Endothelial cell of umbilical vein (primary cell): ENCODE results near the gene GMPR2. TPM values are rescaled to one million over a fixed set of nuclear protein-coding genes. Genes with fewer than 3 reads are reported as not detected.

Experiments
- BruUV-seq: library from RNA; stranded (reverse); fragments of 400-500 nt; replicated peaks from 2 replicates; lab custom pipeline; 2021; lab: Mats Ljungman, UMichigan
- CTCF ChIA-PET: fragments of 300-600, 350-600 bp; sonication (Branson Sonifier 250); formaldehyde crosslinking; loops from one replicate; lab custom pipeline; 2021; ENCODE audit warnings: antibody characterized with exemption, inconsistent platforms; lab: Charles Lee
- POLR2A ChIA-PET: fragments of 300-600, 350-600 bp; sonication (Branson Sonifier 250); formaldehyde crosslinking; loops from one replicate; lab custom pipeline; 2021; ENCODE audit warnings: antibody characterized with exemption, inconsistent platforms; lab: Charles Lee
- DNase-seq: peaks from one replicate; pipeline ENCODE4 v3.0.0-alpha.2; 2011; ENCODE audit warnings: low read depth, low spot score
- FAIRE-seq: peaks from 2 replicates; lab custom pipeline; 2011; peaks lifted over from hg19 to GRCh38; lab: Jason Lieb, UNC
- H2AFZ ChIP-seq: 2 replicates; pipeline ENCODE4 v1.6.0; 2012; ENCODE audit warnings: low read depth, low read length, control low read depth, inconsistent platforms
- H3K27ac ChIP-seq: 2 replicates; pipeline ENCODE4 v1.5.1; 2011; ENCODE audit warnings: low read depth, mild to moderate bottlenecking, control low read depth, low read length, moderate library complexity; ENCODE audit not compliant: insufficient read depth
- H3K27me3 ChIP-seq, 2 experiments: 2 replicates each; pipeline versions ENCODE4 v1.6.0 to v1.6.1; 2011; ENCODE audit warnings: low read length in 2 of 2, mixed read lengths in 1 of 2; ENCODE audit not compliant: control insufficient read depth in 2 of 2, insufficient read depth in 2 of 2
- H3K36me3 ChIP-seq, 2 experiments: 2 replicates in 1 of 2; 3 replicates in 1 of 2; pipeline ENCODE4 v1.5.1; 2011; ENCODE audit warnings: low read length in 2 of 2, mild to moderate bottlenecking in 1 of 2, moderate library complexity in 1 of 2; ENCODE audit not compliant: control insufficient read depth in 2 of 2, insufficient read depth in 2 of 2; ENCODE audit errors: extremely low read depth in 1 of 2
- H3K4me1 ChIP-seq: 3 replicates; pipeline ENCODE4 v1.5.1; 2011; ENCODE audit warnings: mild to moderate bottlenecking, low read length; ENCODE audit not compliant: control insufficient read depth, insufficient read depth; ENCODE audit errors: extremely low read depth
- H3K4me2 ChIP-seq: 2 replicates; pipeline ENCODE4 v1.6.1; 2011; ENCODE audit warnings: low read length, control low read depth, mixed read lengths; ENCODE audit not compliant: insufficient read depth
- H3K4me3 ChIP-seq, 3 experiments: fragments of 200-600 bp in 1 of 3; sonication (generic), shearing (Covaris generic) in 1 of 3; replicated peaks in 1 of 3; 2 replicates each; pipeline ENCODE4 v1.5.1; 2011 to 2016; ENCODE audit warnings: control low read depth in 3 of 3, low read length in 3 of 3, mild to moderate bottlenecking in 2 of 3, inconsistent platforms in 1 of 3, low read depth in 1 of 3, moderate library complexity in 1 of 3; ENCODE audit not compliant: insufficient read depth in 1 of 3
- H3K79me2 ChIP-seq: 2 replicates; pipeline ENCODE4 v1.6.0; 2012; ENCODE audit warnings: low read length, inconsistent platforms; ENCODE audit not compliant: control insufficient read depth, insufficient read depth
- H3K9ac ChIP-seq: replicated peaks from 2 replicates; pipeline ENCODE3; 2011; ENCODE audit warnings: low read length, control low read depth; ENCODE audit not compliant: insufficient read depth; ENCODE audit errors: extremely low read depth
- H3K9me1 ChIP-seq: replicated peaks from 3 replicates; pipeline ENCODE4 v1.6.0; 2011; ENCODE audit warnings: mild to moderate bottlenecking, low read length; ENCODE audit not compliant: control insufficient read depth, insufficient read depth; ENCODE audit errors: extremely low read depth
- H3K9me3 ChIP-seq: replicated peaks from 2 replicates; pipeline ENCODE4 v1.5.1; 2012; ENCODE audit warnings: low read length, inconsistent platforms; ENCODE audit not compliant: control insufficient read depth, insufficient read depth
- H4K20me1 ChIP-seq: replicated peaks from 2 replicates; pipeline ENCODE3; 2011; ENCODE audit warnings: mild to moderate bottlenecking, low read length; ENCODE audit not compliant: control insufficient read depth, insufficient read depth; ENCODE audit errors: extremely low read depth
- CTCF ChIP-seq, 2 donors: IDR thresholded peaks; 1 replicate in 1 of 2; 2 replicates in 1 of 2; pipeline ENCODE4 v1.5.1; 2011; ENCODE audit warnings: low read length in 2 of 2, mild to moderate bottlenecking in 2 of 2, moderate library complexity in 2 of 2, control low read depth in 1 of 2, inconsistent platforms in 1 of 2, low read depth in 1 of 2; ENCODE audit not compliant: insufficient read depth in 1 of 2; ENCODE audit errors: extremely low read depth in 1 of 2
- GATA2 ChIP-seq: IDR thresholded peaks from 2 replicates; pipeline ENCODE4 v1.7.0; 2011; ENCODE audit warnings: low read depth, mild to moderate bottlenecking, moderate library complexity, mixed read lengths, low read length; ENCODE audit not compliant: insufficient read length, insufficient read depth
- MAX ChIP-seq: IDR thresholded peaks from 2 replicates; pipeline ENCODE4 v1.6.1; 2011; ENCODE audit not compliant: insufficient read depth, insufficient read length
- MYC ChIP-seq: IDR thresholded peaks from one replicate; pipeline ENCODE4 v1.6.1; 2011; ENCODE audit warnings: mild to moderate bottlenecking, low read depth, low read length
- POLR2A ChIP-seq: IDR thresholded peaks from 2 replicates; pipeline ENCODE4 v1.6.1; 2012; ENCODE audit warnings: low read depth, mild to moderate bottlenecking, control low read depth, low read length
- POLR2AphosphoS5 ChIP-seq: IDR thresholded peaks from 2 replicates; pipeline ENCODE4 v1.6.1; 2012; ENCODE audit warnings: low read depth, mild to moderate bottlenecking, control low read depth, low read length, moderate library complexity; ENCODE audit not compliant: insufficient read depth
- dilution Hi-C: fragments of 300-500 bp; cut with MboI; formaldehyde crosslinking; loops from one replicate; pipeline ENCODE4 v1.15.0; 2019; ENCODE audit warnings: low sequenced_read_pairs; ENCODE audit not compliant: extremely low pct_ligation_motif_present
- intact Hi-C: fragments of 100-400 bp; cut with micrococcal nuclease; formaldehyde crosslinking; loops from one replicate; pipeline ENCODE4 v1.10.0; 2022
- polyA plus RNA-seq, 4 experiments: library from polyadenylated mRNA; depleted of rRNA in 3 of 4; stranded (reverse) in 3 of 4; unstranded in 1 of 4; fragments of >200 nt; gene quantifications; 2 replicates each; pipeline versions ENCODE4 v1.2.1 to v1.2.3, GENCODE V29; 2011 to 2012; ENCODE audit warnings: missing spikeins in 1 of 4
- total RNA-seq: library from RNA; stranded (reverse); gene quantifications from 2 replicates; pipeline ENCODE4 v1.2.3, GENCODE V29; 2021

The GMPR2 gene
- total and polyA plus RNA-seq, 2 donors (not counting 3 experiments of a cell fraction or from before 2014, with no cell fraction given), result 58.1 to 61.8 TPM

GRCh38 chr14:24185026-24185425, 47.7 kb upstream of the GMPR2 start:
- H3K9ac ChIP-seq, result no peak overlapping the region
- CTCF ChIA-PET, result interaction anchor here (0.9 to 1.2 kb wide), 3 partner anchors 24 to 111 kb away, joined by 3 read pairs; partner anchors contain the start of gene IRF9
- H3K9me1 ChIP-seq, result no peaks in the 10 kb centered on the region
- TF ChIP-seq POLR2AphosphoS5 (no peak), POLR2A (no peak), CTCF (IDR thresholded peaks at IDR 0.05; ENCODE audit: extremely low read depth in 1 of 2, insufficient read depth in 1 of 2, low read depth in 1 of 2, low read length in 2 of 2) (no peak), MYC (no peak), GATA2 (no peak), MAX (no peak)
- FAIRE-seq, result no peak
- no peak overlapping the region for H3K27ac ChIP-seq
- POLR2A ChIA-PET, result interaction anchor here (1.2 kb wide), 1 partner anchor 24 kb away, joined by 3 read pairs; the partner anchor contains the start of gene IRF9
- H3K4me3 ChIP-seq, result no peak overlapping the region
- H3K36me3 ChIP-seq, result peaks cover 0 to 30% of the 10 kb centered on the region in 2 experiments
- dilution Hi-C loops (no loop called here), intact Hi-C loops (no loop called here)
- no peaks in the 10 kb centered on the region for H4K20me1 ChIP-seq
- H2AFZ ChIP-seq, result no peak overlapping the region
- peaks cover 6% of the 10 kb centered on the region for H3K4me1 ChIP-seq
- H3K27me3 ChIP-seq, result no peaks in the 10 kb centered on the region
- DNase-seq, result no peak
- H3K4me2 ChIP-seq, result no peak overlapping the region
- no peaks in the 10 kb centered on the region for H3K9me3 ChIP-seq
- peaks cover 5% of the 10 kb centered on the region for H3K79me2 ChIP-seq
- BruUV-seq, result no TSS peak
